RCC 7860 (cell line): ENCODE results near the gene SFT2D2.

Experiments
- DNase-seq: peaks from one replicate; pipeline ENCODE4 v3.0.0-alpha.2; 2015; ENCODE audit warnings: low spot score
- FAIRE-seq: peaks from 2 replicates; lab custom pipeline; 2012; peaks lifted over from hg19 to GRCh38; lab: Jason Lieb, UNC

Gene SFT2D2

GRCh38 chr1:168263130-168263529, 37.3 kb downstream of the SFT2D2 start:
- no peak for DNase-seq
- no peak for FAIRE-seq

GRCh38 chr1:168264296-168264695, 38.5 kb downstream of the SFT2D2 start:
- no peak for DNase-seq
- no peak for FAIRE-seq

GRCh38 chr1:168265596-168265995, 39.8 kb downstream of the SFT2D2 start:
- DNase-seq (no peak), FAIRE-seq (no peak)

DNA sequence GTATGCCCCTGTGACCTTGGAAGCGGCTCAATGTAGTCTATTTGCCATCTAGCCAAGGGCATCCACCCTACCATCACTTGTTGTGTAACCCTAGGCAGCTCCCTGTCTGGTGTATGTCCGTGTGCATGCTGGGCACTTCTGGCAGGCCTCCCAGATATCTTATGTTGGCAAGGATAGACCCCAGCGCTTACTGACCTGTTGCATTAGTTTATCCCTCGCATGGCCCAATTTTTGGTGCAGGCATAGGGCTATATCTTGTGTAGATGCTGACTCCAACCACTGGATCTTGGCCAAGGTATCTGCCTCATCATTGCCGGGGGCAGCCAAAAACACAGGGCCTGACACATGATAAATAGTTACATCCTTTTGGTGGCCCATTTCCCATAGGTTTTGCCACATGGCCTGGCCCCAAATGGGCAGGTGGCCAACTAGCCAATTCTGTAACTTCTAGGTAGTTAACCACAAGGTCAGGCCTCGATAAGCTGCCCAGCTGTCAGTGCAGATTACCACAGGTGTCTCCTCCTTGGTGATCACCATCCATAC, 40.9 kb downstream of the SFT2D2 start:
- no peak for FAIRE-seq
- no peak for DNase-seq

DNA sequence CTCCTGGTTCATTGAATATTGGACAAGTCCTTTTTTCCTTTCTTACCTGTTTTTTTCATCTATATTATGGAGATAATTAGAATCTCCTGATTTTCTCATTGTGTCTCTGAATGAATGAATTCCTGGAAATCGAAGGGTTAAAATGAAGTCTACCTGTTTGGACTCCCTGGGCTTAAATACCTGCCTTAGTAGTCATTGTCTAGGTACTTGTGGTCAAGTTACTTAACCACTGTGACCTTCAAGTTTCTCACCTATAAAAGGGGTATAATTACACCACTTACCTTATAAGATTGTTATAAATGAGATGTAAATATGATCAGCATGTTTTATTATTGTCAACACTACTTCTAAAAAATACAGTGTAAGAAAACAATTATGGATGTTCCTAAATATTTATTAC, 45.8 kb downstream of the SFT2D2 start:
- FAIRE-seq (no peak), DNase-seq (no peak)

DNA sequence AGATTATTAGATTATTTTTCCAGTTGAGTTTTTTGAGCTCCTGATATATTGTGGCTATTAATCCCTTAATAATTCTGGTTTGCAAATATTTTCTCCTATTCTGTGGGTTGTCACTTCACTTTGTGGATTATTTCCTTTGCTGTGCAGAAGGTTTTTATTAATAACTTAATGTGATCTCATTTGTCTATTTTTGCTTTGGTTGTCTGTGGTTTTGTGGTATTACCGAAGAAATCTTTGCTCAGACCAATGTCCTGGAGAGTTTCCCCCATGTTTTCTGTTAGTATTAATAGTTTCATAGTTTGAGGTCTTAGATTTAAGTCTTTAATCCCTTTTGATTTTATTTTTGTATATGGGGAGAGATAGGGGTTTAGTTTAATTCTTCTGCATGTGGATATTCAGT, 47.8 kb downstream of the SFT2D2 start:
- FAIRE-seq (no peak), DNase-seq (no peak)

DNA sequence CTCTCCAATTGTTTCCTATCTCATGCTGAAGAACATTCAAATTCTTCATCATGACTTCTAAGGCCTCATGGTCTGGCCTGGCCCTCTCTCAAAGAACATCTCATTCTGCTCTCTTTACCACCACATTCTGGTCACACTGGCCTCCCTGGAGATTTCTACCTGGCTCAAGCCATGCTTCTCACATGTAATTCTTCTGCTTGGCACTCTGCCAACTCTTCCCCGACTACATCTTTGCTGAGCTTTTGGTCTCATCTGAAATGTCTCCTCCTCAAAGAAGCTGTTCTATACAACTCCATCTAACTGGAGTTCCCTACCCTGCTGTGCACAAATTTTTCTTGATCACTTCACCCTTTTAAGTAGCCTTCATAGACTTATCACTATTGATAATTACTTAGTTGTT, 53.4 kb downstream of the SFT2D2 start:
- DNase-seq, result no peak
- no peak for FAIRE-seq

DNA sequence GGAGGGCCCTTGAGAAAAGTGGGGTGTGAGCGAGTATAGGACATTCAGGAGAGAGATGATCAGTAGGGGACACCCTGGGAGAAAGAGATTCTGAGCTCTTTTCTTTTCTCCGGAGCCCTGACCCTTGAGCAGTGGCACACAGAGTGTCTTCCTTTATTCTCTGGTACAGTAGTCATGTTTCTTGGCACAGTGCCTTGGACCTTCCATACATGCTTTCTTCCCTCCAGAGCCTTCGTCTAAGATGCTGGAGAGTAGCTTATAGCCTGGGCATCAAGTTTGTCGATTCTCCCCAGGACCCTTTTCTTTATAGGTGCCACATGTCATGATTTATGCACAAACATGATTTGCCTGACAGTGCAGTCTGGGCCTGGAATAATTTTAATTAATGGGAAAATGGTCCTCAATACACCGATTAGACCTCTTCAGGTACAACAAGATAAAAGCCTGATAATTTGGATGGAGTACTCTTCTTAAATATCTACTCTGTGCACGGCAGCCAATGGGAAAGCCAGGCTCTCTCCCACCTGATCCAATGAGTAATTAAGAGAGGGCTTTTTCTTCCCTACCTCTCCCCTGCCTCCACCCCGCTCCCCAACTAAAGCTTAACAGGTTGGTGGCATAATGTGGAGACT, 54.6 kb downstream of the SFT2D2 start, which contains the start of gene TBX19:
TSS of gene TBX19 (plus strand) at position 582 of the 632 bp plus-strand sequence. CDS start 214 bp downstream, outside the sequence.
- no peak for DNase-seq
- FAIRE-seq, result no peak

GRCh38 chr1:168281603-168282325, 56.0 kb downstream of the SFT2D2 start:
- no peak for FAIRE-seq
- no peak for DNase-seq

- no peak for DNase-seq
- FAIRE-seq, result no peak
These were observed 59.7 kb downstream of the SFT2D2 start for GRCh38 chr1:168285521-168285790.

- no peak for DNase-seq
- FAIRE-seq, result no peak
These were observed 60.4 kb downstream of the SFT2D2 start for GRCh38 chr1:168285971-168286927.

- DNase-seq (peak; percentile 43), FAIRE-seq (no peak)
These were observed 61.4 kb downstream of the SFT2D2 start for GRCh38 chr1:168287237-168287664.

GRCh38 chr1:168288311-168289052, 62.7 kb downstream of the SFT2D2 start:
- DNase-seq (no peak), FAIRE-seq (no peak)

DNA sequence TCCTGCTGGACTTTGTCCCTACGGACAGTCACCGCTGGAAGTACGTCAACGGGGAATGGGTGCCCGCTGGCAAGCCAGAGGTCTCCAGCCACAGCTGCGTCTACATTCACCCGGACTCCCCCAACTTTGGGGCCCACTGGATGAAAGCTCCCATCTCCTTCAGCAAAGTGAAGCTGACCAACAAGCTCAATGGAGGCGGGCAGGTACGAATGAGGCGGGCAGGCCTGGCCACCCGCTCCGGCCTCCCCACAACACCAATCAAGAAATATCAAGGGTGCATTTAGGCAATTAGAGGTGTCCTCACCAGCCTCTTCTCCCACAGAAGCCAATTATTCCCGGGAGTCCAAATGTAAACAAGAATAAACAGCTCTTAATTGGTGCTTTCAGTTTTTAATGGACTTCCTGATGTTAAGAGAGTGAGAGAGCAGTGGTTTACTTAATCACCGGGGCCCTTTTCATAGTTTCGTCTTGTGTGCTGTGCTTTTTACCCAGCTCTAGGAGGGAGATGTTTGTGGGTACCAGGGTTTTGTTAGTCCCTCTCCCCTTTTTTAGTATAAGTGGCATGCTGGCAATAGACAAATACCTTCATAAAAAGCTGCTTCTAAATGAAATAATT, 65.5 kb downstream of the SFT2D2 start:
- FAIRE-seq (no peak), DNase-seq (no peak)

DNA sequence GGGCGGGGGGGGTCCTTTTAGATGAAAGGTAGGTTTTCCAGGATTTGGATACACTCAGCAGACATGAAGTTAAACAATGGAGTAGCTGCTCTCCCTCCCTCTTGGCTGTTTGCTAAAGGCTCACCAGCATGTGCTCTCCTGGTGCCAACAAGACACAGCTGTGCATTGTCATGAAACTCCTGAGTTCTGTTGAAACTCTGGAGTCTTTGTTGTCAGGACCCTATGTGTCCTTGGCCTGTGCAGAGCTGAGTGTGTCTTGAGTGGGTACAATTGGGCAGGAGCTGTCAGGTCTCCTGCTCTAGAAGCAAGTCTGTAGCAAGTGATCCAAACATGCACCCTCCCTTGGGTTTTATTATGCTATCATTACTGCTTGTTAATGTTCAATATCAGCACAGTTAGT, 67.6 kb downstream of the SFT2D2 start:
- no peak for FAIRE-seq

DNA sequence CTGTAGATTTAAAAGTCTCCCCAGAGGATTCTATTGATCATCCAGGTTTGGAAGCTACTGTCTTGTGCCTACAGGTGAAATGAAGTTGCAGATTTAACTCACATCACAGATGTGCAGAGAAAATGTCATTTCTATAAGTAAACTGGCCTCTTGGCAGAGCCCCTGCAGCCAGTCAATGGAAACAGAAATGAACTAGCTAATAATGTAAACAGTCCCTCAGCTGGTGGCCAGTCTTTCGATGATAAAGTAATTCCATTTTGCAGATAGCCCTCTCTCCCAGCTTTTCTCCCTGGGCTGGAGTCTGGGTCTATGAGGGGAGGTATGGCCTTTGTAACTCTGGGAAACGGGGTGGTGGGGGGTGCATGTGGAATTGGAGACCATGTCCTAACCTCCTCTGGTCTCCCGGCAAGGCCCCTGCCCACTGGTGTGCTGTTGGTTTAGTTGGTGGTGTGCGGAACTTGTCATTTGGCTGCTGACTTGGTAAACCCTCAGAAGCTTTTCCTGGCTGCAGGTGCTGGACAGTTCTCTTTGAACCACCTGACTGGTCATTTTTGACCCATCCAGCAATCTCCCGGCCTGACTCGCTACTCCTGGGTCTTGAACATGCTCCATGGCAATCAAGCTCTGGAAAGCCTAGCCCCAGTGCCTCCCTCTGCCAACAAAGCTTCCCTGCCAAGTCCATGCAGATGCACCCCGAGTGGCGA, 69.8 kb downstream of the SFT2D2 start:
- FAIRE-seq, result no peak
- no peak for DNase-seq

More for the DNA sequence above, 67.6 kb downstream of the SFT2D2 start:
- DNase-seq, result no peak

GRCh38 chr1:168297019-168297730, 71.4 kb downstream of the SFT2D2 start:
- FAIRE-seq, result no peak
- DNase-seq, result no peak

GRCh38 chr1:168298446-168298845, 72.6 kb downstream of the SFT2D2 start:
- no peak for FAIRE-seq
- DNase-seq, result no peak

GRCh38 chr1:168300626-168301025, 74.8 kb downstream of the SFT2D2 start:
- FAIRE-seq (no peak), DNase-seq (no peak)
